Measurements from ENCODE around the gene LYL1.
A peak's percentile ranks its signal among the peaks of the same experiment; 100 is the strongest.

The LYL1 gene

DNA sequence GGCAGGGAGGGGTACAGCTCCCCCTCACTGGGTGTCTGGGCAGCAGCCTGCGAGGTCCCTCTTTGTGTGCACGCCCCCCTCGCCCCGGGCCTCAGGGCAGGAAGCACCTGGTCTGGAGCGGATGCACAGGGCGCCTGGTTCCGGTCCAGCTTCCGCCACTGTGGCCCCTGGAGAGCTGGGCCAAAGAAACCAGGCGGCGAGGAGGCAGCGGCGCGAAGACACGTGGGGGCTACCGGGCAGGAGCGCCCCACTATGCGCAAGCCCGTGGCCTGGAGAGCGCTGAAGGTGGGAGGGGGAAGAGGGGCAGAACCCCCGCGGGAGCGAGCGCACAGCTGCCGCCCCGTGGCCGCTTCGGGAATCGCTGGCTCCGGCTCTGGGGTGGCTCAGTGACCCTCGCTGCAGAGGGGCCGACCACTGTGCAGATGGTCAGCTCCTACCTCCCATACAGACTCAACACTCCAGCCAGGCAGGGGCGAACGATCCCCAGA is 1.7 kb upstream of the LYL1 start:
- peak; percentile 98 for DNase-seq

DNA sequence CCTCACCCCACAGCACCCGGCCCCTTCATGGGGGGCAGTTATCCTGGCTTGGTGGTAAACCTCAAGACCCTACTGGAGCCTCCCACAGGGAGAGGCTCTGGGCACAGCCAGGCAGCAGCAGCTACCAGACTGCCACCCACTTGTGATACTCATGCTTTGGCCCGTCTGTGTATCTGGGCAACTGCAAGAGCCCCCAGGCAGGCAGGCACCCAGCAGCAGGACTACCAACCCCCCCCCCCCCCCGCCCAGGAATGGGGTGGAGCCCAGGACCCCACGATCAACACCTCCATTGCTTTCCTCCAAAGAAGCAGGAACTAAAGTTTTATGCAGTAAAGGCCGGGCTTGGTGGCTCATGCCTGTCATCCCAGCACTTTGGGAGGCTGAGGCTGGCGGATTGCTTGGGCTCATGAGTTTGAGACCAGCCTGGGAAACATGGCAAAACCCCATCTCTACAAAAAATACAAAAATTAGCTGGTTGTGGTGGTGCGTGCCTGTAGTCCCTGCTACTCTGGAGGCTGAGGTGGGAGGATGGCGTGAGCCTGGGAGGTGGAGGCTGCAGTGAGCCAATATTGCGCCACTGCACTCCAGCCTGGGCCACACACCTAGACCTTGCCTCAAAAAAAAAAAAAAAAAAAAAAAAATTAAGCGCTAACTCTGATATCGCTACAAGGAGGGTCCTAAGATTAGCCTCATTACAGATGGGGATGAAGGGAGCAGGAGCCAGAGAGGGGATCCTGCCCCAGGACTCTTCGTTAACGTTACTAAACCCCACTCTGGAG is 1.1 kb upstream of the LYL1 start:
- peak; percentile 50 for DNase-seq

DNA sequence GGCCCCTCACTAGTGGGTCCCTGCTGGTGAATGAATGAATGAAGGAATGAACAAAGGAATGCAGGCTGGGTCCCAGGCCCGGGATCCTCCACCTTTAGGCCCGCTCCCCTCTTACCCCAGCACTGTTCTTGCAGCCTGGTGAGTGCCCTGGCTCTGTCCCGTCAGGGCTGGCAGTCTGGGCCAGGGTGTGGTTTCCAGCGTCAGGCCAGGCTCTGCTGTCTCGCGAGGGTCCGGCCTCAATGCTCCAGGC is 317 bp downstream of the LYL1 start:
- no peak for DNase-seq

DNA sequence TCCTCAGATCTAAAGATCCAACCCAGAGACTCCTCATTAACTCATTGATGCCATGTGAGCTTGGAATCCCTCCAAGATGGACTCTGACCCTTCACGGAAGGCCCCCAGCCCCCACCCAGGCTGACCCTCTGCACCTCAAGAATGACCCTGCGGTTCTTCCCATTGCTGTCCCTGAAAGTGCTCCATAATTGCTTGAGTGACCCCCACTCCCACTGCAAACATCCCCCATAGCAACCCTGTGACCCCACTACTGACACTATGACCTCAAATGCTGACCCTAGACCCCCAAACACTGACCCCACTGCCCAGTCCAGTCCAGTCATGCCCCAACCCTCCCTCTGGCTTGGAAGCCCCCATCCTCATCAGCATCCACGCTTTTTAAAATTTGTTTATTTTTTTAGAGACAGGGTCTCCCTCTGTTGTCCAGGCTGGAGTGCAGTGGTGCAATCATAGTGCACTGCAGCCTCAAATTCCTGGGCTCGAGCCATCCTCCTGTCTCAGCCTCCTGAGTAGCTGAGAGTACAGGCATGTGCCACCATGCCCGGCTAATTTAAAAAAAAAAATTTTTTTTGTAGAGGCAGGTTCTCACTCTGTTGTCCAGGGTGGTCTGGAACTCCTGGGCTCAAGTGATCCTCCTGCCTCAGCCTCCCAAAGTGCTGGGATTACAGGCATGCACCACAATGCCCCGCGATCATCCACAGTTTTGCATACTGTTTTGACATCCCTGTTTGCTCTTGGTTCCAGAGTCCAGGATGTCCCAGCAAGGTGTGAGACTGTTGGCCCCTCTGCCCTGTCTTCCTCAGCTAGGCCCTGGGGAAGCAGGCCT is 855 bp downstream of the LYL1 start:
- DNase-seq, result no peak

DNA sequence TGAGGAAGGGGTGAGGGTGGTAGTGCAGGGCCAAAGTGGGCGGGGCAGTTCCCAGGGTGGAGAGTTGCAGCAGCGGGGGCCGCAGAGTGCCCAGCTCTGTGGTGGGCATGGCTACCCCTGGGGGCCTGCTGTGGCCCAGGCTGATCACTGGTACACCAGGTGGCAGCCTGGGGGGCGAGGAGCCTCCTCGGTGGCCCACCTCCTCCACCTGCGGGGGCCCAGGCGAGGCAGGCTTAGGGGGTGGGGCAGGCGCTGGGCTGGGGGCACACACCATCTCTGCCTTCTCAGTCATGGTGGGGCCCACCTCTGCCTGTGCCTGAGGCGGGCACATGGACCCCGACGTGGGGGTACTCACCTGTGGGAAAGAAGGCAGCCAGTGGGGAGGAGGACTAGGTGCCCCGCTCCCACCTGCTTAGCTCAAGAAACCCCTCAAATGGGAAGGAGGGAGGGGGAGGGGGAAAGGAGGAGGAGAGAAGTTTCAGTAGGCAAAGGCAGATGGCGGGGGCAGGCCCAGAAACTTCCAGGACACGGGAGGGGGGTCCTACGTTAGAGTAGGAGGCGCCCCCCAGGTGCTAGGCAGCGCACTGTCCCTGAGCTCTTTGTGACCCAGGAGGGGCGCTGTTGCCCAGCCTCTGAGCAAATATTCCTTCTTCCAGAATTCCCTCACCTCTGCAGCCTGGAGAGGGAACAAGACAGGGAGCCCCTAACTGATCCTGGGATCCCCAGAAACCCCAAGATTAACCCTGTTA is 1.6 kb downstream of the LYL1 start:
- DNase-seq, result no peak

DNA sequence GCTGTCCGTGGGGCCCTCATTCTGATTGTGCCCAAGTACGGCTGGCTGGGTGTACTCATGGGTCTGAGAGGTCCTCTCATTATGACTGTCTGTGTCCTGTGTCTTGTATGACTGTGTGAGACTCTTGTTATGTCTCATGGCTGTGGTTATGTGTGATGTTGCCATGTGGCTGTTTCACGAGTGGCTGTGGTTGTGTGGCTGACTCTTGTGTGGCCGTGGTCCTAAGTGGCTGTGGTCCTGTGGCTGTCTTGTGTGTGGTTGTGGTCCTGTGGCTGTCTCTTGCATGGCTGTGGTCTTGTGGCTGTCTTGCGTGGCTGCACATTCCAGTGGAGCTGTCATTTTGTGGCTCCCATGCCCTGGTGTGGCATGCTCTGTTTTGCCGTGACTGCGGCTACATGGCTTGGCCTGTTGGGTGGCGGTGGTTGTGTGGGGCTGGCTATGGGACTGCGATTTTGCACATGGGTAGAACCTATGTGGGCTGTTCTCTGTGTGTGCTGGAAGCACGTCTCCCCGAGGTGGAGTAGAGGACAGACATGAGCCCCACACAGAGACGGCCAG is 2.5 kb downstream of the LYL1 start:
- DNase-seq, result peak; percentile 63

DNA sequence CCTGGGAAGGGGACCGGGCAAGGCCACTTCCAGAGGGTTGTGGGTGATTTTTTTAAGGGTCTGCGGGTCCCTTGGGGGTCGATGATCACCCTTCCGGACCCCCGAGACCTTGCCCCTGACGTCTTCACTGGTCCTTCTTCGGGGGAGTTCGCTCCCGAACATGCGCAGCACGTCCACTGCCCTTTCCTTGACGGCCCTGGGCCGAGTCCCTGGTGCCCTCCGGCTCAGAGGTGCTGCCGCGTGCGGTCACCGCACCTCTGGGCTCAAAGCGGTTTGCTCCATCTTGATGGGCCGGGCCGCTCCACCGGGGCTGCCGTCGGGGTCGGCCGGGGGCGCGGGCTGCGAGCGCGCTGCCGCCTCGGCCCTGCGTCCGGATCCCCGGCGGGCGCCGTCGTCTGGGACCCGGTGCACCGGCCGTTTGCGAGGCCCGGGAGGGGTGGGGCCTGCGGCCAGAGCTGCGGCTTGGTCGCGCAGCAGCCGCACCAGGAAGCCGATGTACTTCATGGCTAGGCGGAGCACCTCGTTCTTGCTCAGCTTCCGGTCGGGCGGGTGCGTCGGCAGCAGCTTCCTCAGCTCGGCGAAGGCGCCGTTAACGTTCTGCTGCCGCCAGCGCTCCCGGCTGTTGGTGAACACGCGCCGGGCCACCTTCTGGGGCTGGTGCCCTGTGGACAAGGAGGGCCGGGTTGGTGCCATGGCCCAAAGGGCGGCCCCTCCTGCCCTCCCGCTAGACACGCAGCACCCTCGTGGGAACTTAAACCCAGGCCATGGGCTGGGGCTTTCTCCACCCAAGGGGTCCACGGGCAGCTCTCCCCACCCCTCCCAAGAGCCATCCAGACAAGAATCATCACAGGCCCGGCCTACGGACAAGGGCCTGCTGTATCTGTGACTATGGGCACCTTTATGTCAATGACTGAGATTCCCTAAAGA is 3.3 kb downstream of the LYL1 start:
- peak; percentile 83 for DNase-seq

DNA sequence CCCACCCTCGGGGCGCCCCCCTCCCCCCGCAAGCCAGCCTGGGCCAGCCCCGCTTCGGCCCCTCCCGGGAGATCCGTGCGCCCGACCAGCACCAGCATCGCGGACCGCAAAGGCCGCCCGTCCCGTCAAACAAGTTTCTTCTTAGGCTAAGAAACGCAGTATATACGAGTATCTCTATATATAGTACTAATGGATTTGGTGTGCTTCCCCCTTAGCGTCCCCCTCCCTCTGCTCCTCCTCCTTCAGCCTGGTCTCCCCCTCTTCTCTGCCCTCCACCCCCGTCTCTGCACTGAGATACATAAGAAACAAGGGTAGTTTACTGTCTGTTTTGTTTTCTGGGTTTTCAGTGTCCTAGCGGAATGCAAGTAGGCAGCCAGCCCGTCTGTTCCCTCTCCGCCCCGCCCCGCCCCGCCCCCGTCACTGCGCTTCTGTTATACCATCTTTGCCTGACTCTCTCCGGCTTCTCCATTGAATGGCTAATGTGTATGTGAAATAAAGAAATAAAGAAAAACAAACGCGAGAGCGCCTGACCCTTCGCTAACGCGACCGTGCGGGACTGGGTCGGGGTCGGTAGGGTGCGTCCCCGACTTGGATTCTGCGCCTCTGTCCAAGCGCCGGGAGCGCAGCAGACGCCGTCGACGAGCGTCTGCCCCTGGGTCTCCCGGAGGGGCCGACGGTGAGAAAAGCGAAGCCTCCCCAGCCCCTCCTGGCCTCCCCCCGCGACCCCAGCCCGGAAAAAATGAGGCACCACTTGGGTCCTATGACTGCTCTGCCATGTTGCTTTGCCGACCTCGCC is 4.2 kb downstream of the LYL1 start:
- DNase-seq, result peak; percentile 73

DNA sequence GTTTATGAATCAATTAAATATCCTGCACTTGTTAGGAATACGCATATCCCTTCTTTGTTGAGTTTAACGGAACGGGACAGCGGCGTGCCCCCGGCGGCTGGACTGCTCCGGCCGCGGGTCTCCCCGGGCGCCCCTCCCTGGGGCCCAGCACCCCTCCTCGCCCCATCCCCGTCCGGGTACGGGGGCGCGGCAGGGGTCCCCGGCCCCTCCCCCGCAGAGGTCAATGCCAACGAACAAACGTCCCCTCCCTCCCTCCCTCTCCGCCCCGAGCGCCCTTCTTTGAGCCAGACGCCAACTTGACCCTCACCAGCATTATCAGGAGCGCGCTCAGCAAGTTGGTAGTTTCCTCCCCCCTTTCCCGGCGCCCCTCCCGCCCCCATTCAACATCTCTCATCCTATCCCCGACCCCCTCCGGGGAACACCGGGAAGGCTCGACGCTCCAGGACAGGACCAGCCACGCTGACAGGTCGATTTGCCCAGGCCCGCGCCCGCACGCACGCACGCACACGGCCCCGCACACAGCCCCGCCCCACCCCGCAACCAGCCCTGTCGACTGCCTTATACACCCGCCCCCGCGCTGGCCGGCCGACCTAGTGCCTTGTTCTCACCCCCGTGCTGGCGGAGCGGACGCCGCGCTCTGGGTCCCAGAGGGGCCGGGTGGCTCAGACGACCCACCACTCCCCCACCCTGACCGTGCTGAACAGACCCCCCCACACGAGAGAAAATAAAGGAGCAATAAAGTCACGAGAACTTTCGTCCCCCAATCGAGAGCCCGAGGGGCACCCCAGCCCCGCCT is 5.0 kb downstream of the LYL1 start:
- peak; percentile 73 for DNase-seq

DNA sequence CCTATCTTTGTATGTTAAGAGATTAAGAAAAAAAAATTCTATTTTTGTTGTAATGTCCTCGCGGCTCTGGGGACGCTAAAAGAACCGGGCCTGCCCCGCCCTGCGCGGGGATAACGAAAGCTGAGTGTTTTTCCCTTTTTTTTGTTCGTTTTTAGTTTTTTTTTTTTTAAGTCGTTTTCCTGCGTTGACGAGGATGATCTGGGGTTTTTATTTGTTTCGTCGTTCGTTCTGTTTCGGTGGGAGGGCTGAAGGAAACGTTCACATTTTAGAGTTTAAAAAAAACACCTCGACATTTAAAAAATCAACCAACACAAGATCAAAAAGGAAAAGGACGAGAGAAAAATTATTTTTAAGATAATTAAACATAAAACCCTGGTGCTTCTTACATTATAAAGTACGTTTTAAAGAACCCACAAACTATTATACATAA is 5.6 kb downstream of the LYL1 start:
- DNase-seq, result no peak

DNA sequence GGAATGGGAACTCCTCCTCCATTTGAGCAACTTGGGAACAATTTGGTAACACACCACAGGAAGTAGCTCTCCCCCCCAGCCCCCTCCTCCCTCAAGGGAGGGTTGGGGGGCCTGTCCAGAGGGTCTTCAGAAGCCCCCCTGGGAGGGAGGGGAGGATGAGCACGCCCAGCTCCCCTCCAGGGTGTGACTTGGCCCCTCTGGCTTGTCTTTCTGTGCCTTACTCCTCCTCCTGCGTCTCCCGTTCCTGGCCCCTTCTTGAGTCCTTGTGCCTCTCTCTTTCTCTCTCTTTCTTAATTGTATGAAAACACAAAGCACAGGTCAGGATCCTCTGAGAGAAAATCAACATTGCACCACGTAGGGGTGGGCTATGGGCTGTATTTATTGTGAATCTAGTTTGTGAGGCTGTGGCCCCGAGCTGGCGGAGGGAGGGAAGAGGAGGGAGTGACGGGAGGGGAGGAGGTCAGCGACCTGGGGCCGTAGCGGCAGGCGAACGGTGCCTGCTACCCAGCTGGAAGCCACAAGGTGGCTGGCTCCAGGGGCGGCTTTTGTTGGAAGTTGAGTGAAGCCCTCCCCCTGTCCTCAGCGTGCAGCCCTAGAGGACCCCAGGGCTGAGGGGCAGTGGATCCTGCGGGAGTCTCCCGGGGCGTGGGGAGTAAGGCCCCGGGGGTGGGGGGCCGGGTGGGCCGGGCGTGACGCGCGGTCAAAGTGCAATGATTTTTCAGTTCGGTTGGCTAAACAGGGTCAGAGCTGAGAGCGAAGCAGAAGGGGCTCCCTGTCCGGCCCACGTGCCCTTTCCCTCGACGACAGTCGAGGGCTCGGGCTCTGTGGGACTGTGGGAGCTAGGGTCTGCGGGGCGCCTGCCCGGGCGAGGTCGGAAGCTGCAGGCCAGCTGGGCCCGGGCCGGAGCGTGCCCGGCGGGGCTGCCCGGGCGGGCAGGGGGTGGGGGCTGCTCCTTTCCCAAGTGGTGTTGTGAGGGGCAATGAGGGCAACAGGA is 6.4 kb downstream of the LYL1 start:
- peak; percentile 61 for DNase-seq

DNA sequence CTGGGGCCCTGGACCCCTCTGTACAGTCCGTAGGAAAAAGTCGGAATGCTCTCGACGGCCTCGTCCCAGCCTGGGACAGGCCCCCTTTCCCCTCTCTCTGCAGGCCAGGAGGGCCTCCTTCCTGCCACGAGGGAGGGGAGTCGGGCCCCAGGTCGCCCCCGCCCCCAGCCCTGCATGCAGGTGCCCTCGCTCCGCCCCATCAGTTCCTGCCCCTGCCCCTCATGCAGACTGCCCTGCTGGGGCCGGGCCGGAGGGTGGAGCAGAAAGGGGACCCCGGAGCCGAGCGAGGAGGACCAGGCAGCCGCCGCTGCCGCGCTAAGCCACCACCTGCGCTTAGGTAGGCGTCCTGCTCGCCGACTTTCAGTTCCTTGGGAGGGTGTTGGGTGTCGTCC is 7.3 kb downstream of the LYL1 start:
- peak; percentile 40 for DNase-seq

DNA sequence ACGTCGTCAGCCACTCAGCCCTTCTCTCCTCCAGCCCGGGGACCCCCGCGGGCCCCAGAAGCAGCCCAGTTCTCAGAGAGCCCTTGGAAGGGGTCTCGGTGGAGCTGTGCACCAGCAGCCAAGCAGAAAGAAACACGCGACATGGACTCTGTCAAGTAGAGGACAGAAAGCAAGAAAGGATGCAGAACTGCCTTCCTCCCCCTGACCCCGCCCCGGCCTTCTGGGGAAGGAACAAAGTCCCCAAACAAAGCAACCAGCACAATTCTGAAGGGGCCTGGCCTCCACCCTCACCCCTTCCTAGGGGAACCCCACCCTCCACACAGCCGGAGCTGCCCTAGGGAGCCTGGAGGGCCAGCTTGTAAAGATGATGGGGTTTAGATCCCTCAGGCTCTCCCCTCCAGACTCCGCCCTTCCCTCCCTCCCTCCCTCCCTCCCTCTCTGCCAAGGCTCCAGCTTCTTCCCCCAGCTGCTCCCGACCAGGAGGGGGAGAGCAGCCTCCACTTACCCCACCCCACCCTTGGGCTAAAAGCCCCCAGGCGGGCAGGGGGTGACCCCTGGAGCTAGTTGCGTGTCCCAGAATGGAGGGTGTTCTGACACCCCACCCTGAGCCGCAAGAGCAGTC is 7.8 kb downstream of the LYL1 start:
- no peak for DNase-seq

DNA sequence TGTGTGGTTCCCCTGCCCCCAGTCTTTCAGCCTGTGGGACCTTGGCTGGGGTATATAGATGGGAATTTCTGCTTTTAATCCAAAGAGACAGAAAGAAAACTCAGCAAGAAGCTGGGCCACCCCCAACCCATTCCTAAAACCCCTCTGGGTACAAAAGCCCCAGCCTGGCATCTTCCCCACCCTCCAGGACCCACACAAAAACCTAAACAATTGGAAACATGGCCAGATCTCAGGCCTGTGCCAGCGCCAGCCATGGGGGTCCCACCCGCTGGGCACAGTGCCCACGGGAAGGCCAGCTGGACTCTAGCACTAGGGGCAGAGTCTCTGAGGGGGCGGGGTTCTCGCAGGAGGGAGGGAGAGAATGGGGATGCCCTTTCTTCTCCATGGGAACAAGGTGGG is 8.6 kb downstream of the LYL1 start:
- no peak for DNase-seq

DNA sequence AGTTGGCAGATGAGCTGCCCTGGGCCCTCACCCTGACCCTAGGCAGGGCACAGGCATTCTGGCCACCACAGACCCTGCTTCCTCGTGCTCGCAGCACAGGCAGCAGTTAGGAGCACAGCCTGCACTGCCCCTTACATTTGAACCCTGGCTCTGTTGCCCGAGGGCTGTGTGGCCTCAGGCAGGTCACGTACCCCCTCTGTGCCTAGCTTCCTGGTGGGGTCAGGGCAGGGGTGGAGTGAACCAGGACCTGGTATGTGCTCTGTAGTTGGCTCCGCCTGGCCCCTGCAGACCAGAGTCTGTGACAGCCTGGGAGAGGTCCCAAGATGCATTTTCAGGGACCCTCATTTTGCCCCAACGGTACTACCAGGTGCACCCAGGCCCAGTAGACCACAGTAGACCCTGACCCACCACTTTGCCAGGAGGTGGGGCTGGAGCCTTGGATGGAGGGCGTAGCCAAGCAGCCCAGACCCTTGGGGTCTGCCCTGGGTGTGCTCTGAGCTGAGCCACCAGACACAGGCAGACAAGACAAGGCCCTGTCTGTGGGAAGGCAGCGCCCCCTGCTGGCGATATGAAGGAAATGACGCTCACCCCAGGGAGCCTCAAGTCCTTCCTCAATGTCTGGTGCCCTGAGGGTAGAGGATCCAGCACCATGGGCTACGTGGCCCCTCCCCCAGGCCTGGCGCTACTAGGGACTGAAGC is 9.1 kb downstream of the LYL1 start:
- DNase-seq, result peak; percentile 83

DNA sequence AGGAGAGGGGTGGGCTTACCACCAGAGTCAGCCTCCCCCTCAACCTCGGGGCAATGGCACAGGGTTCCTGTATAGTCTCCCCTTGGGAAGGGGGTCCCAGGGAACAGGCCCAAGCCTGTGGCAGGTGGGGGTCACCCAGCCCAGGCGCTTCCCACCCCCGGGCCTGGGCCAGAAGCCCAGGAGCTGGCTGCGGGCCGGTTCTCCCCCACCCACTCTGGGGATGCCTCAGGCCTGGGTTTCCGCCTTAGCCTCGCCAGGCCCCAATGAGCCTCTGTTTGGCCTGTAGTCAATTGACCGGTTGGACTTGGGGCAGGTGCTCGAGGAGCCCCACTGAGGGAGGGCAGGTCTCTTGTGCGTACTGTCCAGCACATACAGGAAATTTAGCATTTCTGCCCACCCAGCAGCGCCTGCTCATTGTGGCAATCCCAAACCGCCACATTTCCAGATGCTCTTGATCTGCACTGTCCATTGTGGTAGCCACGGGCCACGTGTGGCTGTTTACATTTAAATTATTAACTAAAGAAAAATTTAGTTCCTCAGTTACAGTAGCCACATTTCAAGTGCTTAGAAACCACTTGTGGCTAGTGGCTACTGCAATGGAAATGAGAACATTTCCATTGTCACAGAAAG is 9.9 kb downstream of the LYL1 start:
- no peak for DNase-seq

DNA sequence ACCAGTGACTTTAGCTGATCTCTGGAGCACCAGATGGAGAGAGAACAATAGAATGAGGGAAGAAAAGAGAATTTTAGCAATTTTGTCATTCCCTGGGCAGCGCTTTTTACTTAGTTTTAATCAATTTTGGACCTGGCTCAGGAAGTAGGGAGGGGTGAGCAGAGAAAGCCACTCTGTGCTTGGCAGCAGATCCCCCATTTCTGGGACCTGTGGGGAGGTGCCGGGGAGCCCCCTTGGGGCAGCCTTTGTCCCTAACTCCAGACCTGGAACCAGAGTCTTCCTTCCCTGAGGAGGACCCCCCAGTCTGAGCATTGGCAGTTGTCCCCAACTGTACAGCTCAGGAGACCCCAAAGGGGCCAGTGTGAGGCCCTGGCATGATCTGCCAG is 10.5 kb downstream of the LYL1 start:
- DNase-seq, result no peak
